HG02642 (cell line): ENCODE measurements around the gene NR2F1.

Experiments used
- ATAC-seq: cut with Tn5 transposase; IDR thresholded peaks from one replicate; pipeline ENCODE4 v1.9.1; 2021; ENCODE audit warnings: mild to moderate bottlenecking; ENCODE audit not compliant: unreplicated experiment, poor library complexity

NR2F1 gene

GRCh38 chr5:93577854-93578812, 4.9 kb upstream of the NR2F1 start:
- no peak for ATAC-seq

GRCh38 chr5:93578813-93579691, 4.0 kb upstream of the NR2F1 start:
- no peak for ATAC-seq

- no peak for ATAC-seq
Observed at GRCh38 chr5:93579692-93580062, 3.3 kb upstream of the NR2F1 start.

- no peak for ATAC-seq
Observed at GRCh38 chr5:93580063-93580926, 2.7 kb upstream of the NR2F1 start.

GRCh38 chr5:93580927-93581445, 2.0 kb upstream of the NR2F1 start, which contains the start of gene NR2F1-AS1:
Gene NR2F1-AS1 (minus strand): TSS chr5:93581219.
- peak; percentile 28 for ATAC-seq

- ATAC-seq, result no peak
Observed at GRCh38 chr5:93582167-93582462, 907 bp upstream of the NR2F1 start.

GRCh38 chr5:93583439-93583767, 381 bp downstream of the NR2F1 start:
- ATAC-seq, result no peak

GRCh38 chr5:93583768-93584595, 960 bp downstream of the NR2F1 start:
- peak; percentile 38 for ATAC-seq

GRCh38 chr5:93584596-93585040, 1.6 kb downstream of the NR2F1 start:
- no peak for ATAC-seq

GRCh38 chr5:93585041-93585766, 2.2 kb downstream of the NR2F1 start:
- no peak for ATAC-seq

GRCh38 chr5:93585767-93586385, 2.9 kb downstream of the NR2F1 start:
- no peak for ATAC-seq

GRCh38 chr5:93586736-93587596, 3.9 kb downstream of the NR2F1 start:
- no peak for ATAC-seq

GRCh38 chr5:93587597-93588351, 4.8 kb downstream of the NR2F1 start:
- ATAC-seq, result no peak

GRCh38 chr5:93588352-93589151, 5.5 kb downstream of the NR2F1 start:
- no peak for ATAC-seq

- no peak for ATAC-seq
Observed at GRCh38 chr5:93589152-93589828, 6.3 kb downstream of the NR2F1 start.
